ENCODE data around the gene ALOXE3.

Gene ALOXE3

DNA sequence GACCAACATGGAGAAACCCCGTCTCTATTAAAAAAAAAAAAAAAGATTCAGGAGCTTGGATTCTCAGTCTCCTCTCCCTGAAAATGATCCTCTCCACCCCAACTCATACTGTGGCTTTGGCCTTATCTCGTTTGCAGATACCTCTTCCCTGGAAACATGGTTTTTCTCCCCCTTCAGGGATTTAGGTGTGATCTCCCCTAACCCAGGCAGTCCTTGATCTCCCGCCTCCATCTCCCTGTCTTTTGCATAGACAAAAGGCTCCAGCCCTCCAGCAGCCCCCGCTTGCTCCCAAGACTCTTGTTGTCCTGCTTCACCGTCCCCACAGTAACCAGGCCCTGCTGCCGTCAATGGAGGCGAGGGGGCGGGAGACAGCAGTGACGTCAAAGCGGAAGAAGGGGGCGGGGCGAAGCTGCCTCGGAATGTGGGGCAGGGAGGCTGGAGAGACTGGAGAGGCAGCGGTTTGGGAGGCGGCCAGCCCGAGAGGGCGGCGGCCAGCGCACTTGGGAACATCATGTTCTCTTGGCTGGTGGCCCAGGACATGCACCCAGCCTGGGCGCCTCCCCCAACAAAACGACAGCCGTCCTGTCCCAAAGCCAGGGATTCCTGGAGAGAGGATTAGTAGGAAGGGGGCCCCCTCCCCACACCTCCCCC lies 35.8 kb upstream of the ALOXE3 start:
- peak; percentile 85 to 87 for DNase-seq

DNA sequence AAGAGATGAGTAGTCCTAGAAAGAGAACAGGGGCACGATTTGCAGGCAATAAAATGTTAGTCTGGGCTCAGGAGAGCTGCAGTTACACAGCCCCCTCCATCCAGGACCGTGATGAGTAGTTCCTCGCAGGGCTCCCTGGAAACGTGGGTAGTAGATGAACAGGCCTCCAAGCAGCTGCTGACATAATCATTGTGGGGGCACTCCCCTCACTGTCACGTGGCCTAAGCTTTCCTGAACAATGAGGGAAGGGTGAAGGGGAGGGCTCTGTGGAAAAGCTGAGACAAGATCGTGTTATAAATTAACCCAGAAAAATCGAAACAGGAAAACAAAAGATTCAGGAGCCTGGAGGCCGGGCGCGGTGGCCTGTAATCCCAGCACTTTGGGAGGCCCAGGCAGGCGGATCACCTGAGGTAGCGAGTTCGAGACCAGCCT lies 35.2 kb upstream of the ALOXE3 start:
- DNase-seq, result peak; percentile 57 to 65

DNA sequence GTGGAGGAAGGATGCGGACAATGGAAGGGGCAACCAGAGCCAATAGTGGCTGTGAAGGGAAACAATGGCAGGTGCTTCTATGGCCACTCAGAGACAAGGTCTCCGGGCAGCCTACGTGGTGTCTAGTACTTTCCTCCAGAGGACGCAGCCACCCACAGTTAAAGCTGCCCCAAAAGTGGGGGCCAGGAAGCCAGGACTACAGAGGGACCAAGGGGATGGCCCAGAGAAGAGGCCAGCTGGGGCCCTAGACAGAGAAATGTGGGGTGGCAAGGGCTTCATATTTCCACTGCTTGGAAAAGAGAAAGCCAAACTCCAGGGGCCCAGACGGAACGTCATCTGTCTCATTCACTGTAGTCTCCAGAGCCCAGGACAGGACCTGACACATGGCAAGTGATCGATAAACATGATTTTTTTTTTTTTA lies 34.7 kb upstream of the ALOXE3 start:
- no peak for DNase-seq

DNA sequence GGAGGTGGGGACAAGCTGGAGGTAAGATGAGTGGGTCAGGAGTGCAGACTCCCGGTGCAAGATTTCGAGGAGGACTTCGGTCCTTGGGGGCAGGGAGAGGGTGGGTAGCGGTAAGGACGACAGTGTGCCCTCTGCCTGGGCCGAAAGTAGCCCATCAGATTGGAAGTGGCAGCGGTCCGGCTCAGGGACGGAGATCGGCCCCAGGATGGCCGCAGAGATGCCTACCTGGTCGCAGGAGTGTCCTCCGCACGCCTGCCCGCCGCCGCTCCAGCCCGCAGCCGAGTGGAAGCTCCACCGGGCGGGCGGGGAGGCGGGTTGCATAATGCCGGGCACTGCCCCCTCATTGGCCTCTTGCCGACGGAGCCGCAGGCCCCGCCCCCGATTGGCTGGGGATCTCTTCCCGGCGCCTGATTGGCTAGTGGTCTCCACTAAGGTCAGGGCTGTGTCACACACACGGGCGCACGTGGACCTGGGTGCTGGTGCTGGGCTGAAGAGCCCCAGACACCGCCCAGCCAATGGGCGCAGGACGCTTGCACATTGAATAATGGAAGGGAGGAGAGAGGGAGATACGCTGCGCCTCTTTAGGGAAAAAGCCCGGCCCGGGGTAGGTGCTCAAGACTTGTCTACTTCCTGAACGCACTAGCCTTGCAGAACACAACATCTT lies 33.9 kb upstream of the ALOXE3 start, which contains the start of gene PER1:
PER1 (minus strand) TSS at position 293 of the 664 bp plus-strand sequence. CDS start 1,698 bp downstream, outside the sequence.
- peak; percentile 85 to 87 for DNase-seq

DNA sequence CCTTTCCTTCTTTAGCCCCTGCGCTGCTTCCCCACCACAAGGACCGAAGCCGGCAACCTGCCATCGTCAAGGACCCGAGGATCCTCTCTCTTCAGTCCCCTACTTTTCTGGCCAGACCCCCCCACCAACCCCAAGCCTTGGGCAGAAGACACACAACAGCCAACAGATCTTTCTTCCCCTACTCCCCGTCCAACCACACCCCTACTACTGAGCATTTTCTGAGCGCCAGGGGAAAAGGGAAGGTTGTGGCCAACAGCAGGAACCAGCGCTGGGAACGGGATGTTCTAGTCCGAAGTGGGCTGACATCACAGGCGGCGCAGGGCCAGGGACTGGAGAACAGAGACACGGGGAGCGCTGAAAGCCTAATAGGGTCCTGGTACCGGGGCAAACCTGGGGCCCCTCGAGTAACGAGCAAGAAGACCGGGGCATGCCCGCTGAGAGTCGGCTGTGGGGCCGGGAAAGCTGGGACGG lies 33.4 kb upstream of the ALOXE3 start:
- no peak for DNase-seq

DNA sequence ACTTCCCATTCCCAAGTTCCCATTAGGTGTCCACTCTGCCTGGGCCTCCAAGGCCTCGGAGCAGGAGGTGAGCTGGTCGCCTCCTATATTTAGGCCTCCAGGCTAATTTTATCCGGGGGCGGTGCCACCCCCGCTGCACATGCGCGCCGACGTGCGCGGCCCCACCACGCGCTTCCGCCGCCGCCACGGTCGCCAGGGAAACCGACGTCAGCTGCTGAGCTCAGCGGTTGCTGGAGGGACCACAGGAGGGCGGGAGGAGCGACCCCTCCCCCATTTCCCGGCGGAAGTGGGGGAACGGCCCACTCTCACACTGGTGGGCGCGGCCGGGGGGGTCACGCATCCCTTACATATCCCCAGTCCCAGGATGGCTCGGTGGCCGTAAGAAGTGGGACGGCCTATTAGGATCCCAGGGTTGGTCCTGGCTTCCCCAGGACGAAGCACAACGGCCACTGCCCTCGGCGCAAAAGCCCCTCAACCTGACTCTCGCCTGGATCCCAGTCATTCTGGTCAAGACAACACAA lies 32.9 kb upstream of the ALOXE3 start:
- DNase-seq, result peak; percentile 87 to 88

DNA sequence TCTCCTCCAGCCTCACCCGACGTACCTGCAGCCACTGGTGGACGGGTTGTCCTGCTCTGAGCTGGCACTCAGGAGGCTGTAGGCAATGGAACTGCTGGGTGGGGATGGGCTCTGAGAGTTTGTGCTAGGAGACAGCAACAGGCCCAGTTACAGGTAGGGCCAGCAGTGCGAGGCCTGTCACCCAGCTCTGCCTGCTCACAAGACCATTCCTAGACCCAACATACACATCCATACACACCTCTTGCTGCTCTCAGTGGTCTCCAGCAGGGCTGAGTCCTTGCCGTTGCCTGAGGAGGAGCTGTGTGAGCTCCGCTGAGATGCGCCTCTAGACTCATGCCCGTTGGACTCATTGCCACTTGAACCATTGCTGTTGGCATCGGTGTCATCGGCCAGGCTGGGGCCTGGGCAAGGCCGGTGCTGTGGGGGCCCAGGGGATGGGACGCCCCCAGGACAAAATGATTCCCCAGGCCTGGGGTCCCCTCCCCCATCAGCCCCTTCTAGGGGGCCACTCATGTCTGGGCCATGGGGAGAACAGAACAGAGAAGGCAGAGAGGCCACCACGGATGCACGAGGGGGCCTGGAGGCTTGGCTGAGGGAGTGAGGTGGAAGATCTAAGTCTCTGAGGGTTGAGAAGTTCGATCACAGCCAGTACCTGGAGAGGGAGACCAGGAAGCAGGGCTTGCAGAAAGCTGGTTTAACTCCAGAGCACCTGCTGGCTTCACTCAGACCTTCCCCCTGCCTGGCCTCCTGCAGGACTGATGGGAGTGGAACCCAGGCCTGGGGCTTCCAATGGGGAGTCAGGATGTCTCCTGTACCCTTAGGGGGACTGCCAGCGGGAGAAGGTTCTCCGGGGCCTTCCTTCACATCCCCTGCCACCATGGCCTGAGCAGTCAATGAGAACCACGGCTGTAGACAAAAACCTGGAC lies 32.1 kb upstream of the ALOXE3 start:
- no peak for DNase-seq

DNA sequence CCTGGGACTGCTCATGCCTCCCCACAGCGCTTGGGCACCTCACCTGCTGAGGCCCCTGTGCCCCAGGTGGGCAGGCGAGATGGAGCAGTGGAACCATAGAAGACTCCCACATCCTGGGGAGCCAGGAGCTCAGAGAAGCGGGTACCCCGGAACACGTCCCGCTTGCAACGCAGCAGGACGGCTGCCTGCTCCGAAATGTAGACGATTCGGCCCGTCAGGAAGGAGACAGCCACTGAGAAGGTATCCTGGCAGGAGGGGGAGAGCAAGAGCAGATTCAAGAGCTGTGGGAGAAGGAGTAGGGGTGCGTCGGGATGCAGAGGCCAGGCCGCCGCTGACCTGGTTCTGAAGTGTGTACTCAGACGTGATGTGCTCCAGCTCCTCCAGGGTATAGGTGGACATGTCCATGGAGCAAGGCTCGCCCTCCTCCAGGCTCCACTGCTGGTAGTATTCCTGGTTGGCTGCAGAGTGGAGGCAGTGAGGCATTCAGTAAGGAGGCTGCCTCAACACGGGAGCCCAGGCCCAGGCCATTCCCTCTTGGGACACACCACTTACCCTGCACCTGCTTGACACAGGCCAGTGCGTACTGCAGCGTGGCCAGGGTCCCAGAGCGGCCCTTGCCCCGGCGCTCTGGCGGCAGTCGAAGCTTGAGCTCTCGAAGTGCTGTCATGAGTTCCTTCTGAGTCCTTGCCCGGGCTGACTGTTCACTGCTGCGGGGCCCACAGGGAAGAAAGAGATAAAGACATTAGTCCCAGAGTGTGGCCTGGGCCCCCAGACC lies 31.3 kb upstream of the ALOXE3 start:
- no peak for DNase-seq

DNA sequence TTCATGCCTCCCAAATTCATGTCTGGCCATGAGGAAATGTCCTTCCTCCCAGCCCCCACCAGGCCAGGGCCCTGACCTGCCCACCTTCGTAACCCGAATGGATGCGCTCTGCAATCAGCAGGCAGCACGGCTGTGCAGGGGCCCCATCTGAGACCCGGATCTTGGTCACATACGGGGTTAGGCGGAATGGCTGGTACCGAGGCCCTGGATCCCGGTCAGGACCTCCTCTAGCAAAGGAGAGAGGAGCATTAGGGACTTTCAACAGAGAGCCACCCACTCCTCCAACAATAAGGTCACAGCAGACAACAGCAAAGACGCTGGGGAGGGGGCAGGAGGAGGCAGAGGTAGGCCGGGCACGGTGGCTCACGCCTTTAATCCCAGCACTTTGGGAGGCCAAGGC lies 30.2 kb upstream of the ALOXE3 start:
- DNase-seq, result no peak

DNA sequence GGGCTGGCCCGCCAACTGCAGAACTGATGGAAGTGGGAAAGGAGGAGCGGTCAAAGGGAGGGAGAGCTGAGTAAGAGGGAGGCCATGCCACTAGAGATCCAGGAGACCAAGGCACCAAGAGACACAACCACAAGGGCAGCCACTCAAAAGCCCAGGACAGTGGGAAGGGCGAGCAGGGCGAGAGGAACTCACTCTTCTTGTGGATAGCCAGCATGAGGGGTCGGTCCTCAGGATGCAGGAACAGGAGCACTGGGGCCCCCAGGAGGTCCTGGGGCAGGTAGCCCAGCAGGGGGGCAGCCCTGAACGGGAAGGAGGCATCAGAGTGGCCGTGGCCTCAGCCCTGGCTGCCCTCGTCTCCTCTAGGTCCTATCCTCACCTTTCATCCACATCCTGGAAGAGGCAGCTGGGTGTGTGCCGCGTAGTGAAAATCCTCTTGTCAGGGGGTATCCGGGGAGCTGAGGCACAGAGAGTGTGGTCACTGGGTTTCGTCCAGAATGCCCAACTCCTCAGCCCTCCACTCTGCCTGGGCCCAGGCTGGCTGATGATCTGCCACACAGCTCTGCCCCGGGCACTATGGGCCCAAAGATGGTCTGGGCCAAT lies 29.6 kb upstream of the ALOXE3 start:
- DNase-seq, result no peak

DNA sequence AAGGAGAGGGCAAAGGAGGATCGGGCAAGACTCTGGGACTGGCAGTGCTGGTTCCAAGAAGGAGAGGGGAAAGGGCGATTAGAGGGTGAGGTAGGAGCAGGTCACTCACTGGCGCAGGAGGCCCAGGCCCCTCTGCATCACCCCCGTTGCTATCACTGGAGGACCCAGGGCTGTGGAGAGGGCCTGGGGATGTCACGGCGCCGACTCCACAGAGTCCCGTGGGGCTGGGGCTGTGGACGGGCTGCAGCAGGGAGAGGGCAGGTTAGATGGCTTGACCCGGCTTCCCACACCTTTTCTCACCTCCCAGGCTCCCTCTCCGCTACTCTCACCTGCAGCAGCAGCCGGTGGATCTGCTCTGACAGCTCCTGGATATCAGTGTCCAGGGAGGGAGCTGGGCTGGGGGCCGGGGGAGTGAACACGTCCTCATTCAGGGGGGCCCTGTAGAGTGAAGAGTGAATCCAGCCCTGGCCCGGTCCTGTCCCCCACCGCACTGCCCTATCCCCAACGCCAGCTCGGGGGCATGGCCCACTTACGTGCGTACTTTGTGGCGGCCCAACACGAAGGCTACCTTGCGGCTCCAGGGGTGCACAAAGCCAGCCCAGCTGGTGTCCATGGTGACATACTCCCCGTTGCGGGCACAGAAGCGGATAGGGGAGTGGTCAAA lies 29.0 kb upstream of the ALOXE3 start:
- DNase-seq, result no peak

DNA sequence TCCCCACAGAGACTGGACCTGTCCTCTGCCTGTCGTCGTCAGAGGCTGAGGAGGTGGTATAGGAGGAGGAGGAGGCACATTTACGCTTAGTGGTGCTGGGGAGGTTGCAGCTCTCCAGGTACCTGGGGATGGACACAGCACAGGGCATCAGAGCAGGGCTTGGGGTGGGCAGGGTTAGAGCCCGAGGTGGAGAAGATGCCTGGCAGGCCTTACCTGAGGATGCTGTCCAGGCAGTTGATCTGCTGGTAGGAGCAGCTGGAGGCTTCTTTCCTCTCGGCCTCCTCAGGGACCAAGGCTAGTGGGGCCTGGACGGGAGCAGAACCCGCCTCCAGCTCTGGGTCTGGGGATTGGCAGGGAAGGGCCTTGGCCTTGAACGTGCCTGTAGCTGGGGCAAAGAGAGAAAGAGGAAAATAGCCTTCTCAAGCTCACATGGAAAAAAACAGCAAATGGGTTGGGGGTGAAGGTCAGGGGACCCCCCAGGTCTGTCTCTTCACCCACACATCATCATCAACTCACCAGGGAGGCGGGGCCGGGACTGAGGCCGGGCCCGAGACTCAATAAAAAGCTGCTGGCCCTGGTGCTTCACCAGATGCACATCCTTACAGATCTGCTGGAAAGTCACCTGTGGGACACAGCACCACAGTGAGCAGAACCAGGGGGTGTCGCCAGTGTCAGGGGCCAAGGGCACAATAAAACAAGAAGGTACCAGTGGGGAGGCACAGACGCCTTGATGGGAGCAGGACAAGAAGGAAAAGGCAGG lies 28.2 kb upstream of the ALOXE3 start:
- DNase-seq, result no peak

DNA sequence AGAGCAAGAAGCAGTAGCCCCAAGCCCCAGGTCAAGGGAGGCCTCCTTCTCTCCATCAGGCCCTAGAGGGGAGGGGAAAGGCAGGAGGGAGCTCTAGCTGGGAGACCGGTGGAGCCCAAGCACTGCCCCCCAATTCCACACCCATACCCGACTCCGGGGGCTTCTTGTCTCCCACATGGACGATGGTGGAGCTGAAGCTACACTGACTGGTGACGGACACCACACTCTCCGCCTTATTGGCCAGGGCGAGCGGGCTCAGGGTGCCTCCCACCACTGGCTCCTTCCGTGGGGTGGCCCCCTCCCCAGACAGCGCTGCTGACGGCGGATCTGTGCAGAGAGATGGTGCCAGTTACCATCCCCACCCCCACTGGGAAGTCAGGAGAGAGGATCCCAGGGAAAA lies 27.5 kb upstream of the ALOXE3 start:
- DNase-seq, result no peak

DNA sequence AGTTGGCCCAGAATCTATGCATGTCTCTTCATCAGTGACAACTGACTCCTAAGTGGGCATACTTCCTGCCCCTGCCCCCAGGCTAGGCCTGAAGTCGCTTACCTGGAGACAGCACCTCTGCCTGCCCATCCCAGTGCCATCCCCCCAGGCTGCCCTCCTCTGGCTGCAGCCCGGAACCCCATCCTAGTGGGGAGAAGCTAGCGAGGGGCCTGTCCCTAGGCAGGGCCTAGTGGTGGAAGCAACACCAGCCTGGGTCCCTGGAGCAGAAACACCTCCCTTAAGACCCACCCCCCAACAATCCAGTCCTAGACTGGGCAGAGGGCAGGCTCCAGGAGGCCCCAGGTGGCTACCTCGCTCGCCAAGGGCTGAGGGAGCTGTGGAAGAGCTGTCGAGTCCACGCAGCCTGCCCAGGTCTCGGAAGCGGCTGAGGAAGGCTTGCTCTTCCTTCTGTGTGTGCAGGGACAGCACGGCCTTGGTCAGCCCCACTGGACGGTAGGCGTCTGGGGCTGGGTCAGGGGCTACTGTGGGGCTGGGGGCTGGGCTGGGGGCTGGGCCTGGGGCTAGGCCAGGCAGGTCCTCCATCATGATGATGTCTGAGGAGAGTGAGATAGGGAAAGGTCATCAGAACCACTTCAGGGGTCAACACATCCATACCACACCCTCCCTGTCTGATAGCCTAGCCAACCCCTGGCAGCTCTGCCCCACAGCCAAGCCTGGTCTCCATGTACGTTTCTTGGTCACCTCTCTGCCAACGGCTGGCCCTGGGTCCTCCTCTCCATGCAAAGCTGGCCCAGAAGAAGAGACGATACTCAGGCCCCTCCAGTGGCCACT lies 26.3 kb upstream of the ALOXE3 start:
- no peak for DNase-seq

DNA sequence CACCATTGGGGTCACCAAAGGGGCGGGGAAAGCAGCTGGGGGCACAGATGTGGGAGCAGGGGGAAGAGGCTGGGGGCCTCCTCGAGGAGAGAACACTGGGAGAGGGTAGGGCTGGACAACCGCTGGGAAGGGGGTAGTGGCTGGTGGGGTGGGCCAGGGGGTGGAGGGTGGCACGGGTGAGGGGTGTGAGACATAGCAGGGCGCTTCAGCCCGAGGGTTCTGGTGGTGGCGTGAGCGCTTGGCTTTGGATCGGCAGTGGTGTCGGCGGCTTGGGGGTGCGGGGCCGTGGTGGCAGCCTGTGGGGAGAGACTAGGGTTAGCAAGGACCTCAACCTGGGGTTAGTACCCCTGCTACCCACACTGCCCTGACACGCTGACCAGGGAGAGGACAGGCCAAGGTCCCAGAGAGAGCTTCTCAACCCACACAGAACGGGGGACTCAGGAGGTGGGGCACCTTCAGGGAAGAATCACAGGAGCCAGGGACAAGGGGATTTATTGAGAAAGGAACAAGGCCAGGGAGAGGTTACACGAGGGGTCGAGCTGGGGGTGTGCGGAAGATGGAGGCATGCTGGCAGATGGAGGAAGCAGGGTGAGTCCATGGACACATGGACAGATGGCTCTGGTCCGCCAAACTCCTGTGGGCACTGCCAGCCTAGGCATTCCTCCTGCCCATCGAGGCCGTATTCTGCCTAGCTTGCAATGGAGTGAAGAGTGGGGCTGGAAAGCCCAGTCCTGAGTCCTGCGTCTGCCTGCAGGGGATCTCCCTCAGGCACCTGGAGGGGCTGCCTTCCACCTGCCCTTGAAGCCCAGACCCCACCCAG lies 25.5 kb upstream of the ALOXE3 start:
- no peak for DNase-seq

DNA sequence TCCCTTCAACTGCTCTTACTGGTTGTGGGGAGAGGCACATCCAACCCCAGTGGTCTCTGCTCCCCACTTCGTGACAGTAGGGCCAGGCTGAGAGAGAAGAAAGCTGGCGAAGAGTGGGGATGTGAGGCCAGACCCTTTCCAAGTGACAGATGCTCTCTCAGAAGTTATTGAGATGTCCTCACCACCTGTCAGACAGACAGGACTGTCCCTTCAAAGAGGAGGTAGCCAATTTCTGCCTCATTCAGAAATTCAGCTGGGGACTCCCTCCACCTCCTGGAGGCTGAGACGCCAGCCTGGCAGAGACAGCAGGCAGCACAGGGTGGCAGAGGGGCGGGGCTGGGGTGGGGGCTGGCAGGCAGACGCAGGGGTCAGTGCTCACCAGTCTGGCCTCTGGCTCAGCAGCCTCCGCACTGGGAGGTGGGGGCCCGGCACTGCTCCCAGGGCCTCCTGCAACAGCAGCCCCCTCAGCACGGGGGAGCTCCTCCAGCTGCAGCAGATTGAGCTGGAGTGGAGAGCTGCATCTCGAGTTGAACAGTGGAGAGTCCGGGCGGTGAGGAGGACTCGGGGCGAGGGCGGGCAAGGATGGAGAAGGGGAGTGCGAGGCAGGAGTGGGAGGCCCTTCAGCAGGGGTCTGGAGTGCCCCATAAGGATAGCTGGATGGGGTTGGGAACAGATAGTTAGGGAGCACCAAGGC lies 24.7 kb upstream of the ALOXE3 start:
- no peak for DNase-seq

DNA sequence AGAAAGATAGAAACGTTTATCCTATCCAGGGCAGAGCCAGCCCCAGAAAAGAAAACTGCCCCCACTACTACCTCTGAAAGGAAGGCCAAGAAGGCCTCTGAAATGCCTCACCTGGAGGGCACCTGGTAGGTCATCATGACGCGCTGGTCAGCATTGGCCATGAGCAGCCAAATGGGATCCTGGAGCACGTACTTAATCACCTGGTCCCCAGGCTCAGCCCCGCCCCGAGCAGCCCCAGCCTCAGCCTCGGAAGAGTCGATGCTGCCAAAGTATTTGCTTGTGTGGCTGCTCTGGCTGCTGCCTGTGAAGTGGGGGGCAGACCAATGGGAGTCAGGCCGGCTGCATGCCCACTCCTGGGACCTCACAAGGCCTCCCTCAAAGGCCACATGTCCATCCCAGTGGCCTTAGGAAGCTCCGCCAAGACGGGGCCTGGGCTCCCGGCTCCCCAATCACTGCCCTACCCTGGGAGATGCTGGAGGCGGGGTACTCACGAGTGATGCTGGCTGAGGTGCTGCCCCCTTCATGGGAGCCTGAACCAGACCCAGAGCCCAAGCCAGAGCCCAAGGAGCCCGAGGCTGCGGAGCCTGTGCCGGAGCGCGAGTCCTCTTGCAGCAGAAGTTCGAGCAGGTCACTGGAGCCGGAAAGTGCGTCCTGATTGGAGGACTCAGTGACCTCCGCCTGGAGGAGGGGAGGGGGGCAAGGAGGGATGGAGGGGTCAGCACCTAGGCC lies 24.0 kb upstream of the ALOXE3 start:
- no peak for DNase-seq

Measured in activated CD4-positive, alpha-beta T cell treated with anti-CD3 and anti-CD28 coated beads for 4 hours (primary cell).